HG03108 (cell line): ENCODE measurements around the gene ERC2.
"Not testable (repeated sequence)": the region's sequence is repeated elsewhere in the genome, so short reads cannot be mapped to it uniquely, and the experiment has no call there.

Source experiments
- ATAC-seq: cut with Tn5 transposase; IDR thresholded peaks from one replicate; pipeline ENCODE4 v1.9.1; 2021; ENCODE audit warnings: moderate library complexity; ENCODE audit not compliant: unreplicated experiment

Gene ERC2

DNA sequence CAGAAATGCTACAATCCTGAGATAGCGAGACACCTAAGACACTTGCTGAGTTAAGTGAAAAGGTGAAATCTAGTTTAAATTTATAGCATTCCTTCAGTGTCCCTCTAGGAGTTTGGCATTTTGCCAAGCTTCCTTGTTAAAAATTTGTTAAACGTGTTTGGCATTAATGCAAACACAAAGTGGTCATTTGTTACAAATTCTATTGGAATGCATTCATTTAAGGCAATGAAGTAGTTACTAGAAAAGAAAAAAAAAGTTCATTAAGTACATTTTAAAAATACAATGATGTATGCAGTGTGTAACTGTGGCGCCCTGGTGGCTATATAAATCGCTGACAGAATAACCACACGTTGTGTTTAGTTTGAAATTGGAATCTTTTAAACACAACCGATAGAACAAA is 949.8 kb downstream of the ERC2 start:
- no peak for ATAC-seq

DNA sequence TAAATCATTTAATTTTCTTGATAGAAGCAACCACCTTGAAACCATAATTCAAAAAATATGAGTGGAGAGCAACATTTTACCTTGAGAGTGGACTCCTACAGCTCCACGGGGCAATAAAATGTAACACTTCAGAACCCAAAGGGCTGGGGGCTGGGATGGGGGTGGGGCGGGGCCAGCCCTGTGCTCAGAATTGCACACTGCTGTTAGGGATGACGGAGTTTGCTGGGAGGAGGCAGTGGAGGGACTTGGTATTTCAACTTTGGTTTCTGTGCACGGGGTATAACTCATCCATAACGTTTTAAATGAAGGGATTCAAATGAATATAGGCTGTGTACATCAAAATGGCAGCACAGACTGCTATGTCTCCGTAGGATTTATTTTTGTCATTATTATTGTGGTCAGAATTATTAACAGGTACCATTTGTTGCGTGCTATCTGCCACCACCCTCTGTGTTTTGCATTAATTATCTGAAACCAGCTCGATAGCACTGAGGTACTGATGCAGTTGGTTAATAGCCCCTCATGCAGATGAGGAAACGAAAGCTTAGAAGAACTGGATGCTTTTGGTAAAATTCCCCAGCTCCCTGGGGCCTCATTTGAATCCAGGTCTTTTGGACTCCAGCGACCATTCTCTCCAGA is 951.8 kb downstream of the ERC2 start:
- no peak for ATAC-seq

DNA sequence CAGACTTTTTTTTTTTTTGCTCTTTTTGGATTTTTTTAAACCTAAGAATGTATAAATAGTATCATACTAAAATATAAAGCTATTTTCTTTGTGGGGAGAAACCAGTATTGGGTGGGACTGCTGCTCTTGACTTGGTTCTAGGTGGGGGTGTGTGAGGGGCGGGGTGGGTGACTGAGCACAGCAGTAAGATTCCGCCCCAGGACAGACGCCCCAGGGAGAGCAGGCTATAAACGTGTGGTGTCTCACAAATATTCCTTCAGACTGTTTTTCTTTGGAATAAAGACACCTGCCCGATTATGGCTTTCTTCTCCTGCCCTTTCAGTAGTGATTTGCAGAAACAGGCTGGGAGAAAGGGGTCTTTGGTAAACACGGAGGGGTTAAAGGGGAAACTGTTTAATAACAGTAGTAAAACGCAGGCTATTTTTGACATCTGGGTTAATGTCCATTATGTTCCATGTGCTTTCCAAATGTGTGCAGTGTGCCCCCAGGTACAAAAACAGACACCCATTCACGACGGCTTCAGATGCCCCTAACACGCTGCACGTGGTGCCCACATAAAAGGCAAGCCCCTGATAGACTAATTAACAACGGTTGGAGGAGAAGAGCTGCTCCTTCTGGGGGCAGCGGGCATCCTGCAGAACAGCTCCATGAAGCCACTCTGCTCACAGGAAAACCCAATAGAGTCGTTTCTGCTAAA is 952.6 kb downstream of the ERC2 start:
- no peak for ATAC-seq

DNA sequence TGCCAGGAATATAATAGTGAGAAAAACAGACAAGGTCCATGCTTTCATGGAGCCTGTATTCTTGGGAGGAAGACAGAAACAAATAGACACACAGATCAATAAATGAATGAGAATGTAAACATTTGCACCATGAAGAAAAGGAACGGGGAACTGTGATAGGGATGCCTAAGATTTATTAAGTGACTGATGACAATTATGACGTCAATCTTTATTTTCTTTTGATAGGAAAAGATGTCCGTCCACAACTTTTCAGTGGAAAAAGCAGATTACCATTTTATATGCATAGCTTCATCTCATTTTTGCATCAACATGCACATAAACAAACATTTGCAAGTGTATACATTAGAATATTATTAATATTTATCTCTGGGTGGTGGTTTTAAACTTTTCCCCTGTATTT is 953.3 kb downstream of the ERC2 start:
- ATAC-seq: no peak

DNA sequence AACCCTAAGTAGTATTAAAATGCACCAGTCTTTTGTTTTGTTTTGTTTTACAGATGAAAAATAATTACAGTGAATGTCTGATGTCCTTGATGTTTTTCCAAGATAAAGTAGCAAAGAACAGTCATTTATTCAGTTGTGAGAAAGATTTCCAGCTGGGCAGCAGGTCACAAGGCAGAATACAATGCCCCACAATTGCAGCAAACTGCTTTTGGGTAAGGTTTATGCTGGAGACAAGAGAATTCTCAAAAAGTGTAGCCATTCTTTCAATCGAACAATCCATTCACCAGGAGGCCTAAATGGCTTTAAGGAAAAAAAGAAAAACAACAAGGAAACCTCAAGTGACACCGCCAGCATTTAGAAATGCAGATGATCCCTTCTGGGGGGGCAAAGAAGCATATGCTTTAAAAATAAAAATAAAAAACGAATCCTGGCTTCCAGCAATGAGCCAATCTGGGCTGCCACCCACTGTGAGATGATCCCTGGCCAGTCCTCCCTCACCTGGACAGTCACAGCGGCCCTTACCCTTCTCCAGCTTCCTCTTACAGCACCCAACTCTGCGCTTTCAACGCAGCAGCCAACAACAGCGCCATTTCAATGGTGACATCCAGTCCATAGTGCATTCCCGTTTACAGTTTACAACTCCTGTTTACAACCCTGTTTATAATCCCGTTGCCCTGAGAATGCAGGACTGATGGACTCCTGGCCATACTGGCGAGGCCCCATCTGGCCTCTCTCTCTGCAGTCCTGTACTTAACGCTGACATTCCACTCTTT is 955.5 kb downstream of the ERC2 start:
- no peak for ATAC-seq

DNA sequence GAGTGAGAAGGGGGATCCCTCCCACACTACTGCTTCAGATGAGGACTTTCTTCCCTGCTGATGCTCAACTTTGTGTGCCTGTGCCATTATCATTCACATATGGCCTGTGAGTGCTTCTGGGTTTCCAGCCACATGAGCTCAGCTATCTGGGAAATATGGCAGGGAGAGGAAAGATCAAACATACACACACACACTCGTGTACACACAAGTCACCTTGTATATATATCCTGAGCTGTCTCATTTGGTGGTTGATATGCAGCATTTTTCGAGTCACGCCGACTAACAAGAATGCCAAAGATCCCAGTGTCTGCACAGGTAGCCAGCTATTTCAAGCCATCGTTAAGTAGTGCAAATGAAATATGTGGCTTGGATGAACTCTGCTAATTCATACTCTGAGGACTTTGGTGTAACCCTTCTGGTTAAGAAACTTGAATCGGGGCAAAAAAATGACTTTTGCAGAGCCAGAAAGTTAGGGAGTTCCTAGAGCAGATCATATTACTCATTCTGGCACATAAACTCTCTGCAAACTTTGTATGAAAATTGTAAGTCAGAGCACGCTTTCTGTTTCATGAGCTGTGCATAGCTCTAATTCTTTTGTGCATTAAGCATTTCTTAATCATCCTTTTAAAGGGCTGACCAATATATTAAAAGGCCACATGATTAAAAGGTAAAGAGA is 956.2 kb downstream of the ERC2 start:
- no peak for ATAC-seq

DNA sequence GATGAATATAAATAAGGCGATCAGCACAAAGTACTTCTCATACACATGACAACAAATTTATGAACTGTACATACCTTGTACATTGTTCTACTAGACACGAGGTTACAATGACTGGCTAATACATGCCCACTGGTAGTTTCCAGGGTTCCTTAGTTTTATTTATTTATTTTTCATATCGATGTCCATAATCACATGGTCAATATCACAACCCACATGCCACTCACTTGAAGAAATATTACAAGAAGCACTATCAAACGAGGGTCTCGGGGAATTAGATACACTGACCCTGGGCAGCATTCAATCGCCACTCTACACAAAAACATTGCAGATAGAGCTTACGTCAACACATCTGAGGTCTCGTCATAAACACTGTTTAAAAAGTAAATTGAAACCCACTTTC is 959.9 kb downstream of the ERC2 start:
- no peak for ATAC-seq

DNA sequence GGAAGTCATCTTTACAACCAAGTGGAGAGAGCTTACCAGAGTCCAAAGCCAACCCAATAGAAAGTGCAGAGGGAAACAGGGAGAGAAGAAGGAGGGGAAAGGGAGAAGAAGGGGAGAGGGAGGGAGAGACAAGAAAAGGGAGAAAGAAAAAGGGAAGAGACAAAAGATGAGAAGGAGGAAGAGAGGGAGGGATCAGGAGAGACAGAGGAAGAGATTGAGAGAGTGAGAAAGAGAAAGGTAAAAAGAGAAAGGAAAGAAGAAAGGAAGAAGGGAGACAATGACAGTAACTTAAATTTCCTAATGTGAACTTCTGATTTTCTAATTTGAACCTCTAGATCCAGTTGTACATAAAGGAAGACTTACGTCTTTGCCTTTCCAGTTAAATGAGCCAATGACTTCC is 960.5 kb downstream of the ERC2 start:
- no peak for ATAC-seq

DNA sequence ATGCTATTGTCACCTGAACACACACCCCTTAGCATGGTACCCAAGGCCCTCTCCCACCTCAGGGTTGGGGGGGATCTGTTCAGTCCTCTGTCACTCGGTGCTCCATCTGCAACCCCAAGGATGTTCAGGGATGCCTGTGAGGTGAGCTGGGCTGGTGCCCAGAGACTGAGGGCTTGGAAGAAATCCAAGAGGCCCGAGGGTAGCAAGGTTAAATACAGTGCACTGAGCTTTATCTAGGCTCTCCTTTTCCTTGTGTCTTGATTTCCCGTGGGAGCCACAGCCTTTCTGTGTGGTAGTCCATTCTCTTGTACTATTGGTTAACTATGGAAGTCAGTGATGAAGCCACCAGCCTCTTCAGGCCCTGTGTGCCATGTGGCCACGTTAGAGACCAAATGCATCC is 962.5 kb downstream of the ERC2 start:
- no peak for ATAC-seq

DNA sequence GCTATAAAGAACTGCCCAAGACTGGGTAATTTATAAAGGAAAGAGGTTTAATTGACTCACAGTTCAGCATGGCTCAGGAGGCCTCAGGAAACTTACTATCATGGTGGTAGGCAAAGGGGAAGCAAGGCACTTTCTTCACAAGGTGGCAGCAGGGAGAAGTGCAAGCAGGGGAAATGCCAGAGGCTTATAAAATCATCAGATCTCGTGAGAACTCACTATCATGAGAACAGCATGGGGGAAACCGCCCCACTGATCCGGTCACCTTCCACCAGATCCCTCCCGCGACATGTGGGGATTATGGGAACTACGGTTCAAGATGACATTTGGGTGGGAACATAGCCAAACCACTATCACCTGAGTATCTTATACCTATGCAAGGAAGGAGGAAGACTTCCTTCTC is 963.2 kb downstream of the ERC2 start:
- not testable (repeated sequence) for ATAC-seq

DNA sequence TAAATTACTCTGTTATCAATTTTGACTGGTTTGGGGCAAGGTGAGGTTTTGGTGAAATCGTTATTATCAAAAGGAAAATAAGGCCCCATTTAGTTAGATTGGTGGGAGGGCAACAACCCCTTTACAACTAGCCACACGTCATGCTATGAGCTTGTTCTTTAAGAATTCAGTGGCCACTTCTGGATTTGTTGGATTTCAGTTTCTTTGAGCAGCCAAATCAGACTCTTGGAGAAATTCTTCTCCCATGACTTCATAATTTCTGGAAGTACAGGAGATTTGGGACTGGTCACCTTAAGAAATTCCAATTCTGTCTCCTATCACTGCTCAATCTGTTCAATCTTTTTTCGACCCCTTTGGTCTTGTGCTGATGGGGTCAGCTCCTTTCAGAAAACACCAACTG is 966.4 kb downstream of the ERC2 start:
- ATAC-seq: no peak

DNA sequence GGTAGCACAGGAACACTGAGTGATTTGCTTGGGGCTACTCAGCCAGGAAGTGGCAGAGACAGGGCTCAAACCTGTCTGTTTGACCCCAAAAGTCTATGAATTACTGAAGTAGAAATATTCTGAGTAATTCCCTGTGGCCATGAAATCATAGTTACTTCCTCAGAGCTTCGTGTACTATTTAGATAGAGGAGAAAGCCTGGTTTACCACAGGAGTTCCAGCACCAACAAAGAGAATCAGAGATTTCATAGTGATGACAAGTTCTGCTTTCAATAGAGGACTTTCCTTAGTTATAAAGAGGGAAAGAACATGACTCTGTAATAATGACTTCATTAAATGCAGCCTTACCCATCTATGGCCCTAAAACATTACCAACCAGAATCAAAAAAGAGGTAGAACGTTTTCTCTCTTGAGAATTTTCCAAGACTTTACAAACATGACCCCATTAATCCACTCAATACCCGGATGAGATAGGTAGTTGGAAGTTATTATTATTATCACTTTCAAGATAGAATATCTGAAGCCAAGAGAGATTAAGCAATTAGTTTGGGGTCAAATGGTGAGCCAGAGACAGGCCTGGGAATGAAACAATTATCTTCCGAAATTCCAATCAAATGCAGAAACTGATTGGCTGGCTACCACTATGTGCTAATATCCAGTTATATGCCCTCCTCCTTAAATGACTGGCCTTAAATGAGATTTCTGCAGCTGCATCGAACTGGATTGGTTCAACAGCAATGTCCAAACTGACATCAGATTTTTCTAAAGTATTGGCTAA is 967.5 kb downstream of the ERC2 start:
- no peak for ATAC-seq

DNA sequence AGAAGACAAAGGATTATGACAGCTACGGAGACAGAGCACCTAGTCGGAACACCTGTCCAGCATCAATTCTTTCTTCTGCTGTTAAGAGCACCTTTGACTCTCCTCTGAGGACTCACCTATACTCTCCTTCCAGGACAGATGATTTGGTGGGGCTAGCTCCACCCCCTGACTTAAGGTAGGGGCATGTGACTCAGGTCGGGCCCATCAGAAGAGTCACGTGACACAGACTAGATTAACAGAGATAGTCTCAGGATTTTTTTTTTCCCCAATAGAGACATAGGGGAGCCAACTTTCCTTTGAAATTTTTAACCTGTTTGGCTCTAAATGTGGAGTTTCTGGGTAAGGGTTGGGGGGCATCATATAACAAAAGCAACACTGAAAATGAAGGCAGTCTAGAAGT is 969.7 kb downstream of the ERC2 start:
- no peak for ATAC-seq

DNA sequence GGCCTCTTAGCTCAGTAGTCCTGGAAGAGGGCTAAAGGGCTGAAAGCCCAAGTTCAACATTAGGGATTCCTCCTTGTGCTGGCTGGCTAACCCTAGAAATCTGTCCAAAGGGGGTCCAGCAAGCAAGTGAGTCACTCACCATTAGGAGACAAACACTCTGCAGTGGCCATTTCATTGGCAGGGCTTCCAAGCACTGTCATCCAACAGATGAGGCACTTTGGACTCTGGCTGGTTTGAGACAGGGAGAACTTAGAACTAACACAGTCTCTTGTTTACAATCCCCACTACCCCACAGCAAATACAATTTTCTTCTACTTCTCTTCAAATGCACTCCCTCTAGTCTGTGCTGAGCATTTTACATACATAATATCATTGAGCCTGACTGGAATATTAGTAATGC is 971.0 kb downstream of the ERC2 start:
- no peak for ATAC-seq

DNA sequence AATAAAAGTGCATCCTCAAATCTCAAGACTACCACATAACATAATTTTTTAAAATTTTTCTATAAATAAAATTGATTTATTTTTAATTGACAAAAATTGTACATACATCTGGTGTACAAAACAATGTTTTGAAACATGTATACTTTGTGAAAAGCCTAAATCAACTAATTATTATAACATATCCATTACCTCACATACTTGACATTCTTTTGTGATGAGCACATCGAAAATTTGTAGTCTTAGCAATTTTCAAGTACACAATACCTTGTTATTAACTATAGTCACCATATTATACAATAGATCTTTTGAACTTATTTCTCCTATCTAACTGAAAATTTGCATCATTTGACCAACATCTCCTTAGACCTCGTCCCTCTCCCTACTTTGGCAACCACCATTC is 973.3 kb downstream of the ERC2 start:
- no peak for ATAC-seq

DNA sequence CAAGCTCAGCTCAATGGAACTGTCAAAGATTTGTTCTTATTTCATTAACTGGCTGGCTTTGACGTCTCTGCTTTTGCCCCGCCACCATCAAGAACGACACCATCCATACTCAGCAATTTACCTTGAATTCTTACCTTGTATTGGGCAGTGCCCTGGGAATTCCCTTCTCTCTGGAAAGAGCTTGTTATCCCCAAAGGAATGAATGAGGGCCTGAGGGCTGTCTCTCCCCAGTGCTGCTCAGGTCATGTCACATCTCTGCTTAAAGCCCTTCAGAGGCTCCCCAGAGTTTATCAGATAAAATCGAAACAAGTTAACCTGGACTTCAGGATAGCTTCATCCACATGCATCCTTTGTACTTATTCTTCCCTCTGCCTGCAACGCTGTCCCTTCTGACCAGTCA is 975.3 kb downstream of the ERC2 start:
- no peak for ATAC-seq

DNA sequence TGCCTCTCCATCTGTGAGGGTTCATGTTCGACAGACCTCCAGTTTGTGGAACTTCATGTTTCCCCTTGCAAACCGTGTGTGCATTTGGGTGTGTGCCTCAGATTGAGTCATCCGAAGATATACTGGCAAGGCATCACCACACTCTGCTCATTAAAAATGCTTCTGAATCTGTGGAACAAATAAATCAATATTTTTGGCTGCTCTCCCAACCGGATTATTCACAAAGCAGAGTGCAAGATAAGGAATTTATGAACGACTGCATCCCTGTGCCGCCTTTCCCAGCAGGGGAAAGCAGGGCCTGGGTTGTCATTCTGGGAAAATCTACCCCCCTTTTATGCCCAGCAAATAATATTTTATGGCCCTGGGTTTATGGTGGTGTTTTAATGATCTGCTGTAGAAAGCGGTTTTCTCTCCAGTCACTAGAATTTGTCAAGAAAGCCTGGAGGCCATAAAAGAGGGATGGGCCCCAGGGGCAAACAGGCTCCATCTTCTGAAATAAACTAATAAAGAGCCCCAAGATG is 976.9 kb downstream of the ERC2 start:
- ATAC-seq: no peak

DNA sequence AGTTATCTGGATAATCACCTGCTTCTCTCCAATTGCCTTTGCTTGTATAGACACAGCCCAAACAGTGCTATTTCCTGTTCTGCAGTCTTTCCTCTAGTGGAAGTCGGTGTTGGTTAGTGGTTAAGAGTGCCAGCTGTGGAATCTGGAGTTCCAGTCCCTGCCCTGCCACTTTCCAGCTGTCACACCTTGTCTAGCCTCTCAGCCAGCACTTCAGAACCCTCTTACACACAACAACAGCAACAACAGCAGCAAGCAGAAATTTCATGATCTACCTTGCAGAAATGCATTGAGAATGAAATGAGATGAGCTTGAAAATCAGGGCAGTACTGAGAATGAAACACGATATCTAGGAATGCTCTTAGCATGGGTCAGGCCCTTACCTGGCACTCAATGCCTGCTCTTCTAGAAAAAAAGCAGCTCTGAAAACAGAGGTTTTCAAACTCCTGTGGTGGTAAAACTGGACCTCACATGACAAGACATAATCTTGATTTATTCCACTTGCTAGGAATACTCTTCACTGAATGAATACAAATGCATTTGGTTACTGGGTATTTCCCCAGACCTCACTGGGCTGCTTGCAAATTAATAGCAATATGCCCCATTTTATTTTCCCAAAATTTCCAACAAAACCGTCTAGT is 977.9 kb downstream of the ERC2 start:
- ATAC-seq: no peak

DNA sequence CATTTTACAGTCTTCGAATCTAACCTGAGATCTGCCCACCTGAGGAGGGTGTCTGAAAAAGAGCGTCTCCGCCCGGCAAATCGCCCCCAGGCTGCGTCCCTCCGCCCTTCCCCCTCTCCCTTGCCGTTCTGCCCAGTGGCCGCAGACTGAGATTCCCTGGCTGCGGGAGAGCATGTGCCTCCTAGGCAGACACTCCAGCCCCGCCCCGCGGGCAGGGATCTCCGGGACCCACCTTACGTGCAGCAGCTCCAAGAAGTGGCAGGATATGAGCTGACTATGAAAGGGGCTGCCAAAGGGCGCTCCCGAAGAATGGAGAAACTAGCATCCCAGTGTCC is 978.5 kb downstream of the ERC2 start:
- no peak for ATAC-seq

DNA sequence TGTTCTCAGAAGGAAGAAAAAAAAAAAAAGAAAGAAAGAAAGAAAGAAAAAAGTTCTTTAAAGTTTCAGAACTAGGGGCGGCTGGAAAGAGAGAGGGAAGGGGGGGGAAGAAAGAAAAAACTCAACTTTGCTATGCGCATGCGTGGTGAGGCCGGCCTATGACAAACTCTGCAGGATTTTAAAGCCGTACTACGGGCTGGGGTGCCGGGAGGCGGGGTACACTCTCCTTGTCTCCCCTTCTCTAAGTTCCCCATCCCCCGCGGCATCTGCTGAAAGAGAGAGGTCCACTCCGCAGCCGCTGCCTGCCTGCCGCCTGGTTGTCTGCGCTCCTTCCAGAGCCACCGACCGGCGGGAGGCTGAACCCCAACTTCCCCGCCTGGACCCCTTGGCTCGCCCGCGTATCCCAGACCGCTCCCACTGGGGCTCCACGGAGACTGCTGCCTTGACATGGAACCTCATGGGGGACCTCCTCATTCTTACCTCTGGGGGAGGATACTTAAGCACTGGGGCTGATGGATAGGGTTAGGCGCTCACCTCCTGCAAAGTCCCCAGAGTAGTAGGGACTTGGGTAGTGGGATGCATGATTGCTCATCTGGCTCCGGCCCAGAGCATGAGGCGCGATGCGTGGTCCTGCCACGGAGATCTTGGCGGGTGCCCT is 979.7 kb downstream of the ERC2 start:
- no peak for ATAC-seq
